Heart right ventricle (tissue), 16 donors: ENCODE measurements around the gene GALNT4. TPM values are rescaled to one million over a fixed set of nuclear protein-coding genes. Genes with fewer than 3 reads are reported as not detected.

Experiments used
- ATAC-seq, 8 donors: fragments of 200-7000 bp; cut with Tn5 transposase; one replicate each; pipeline ENCODE4 v1.9.1; 2020; ENCODE audit warnings: mild to moderate bottlenecking in 8 of 8, moderate library complexity in 8 of 8, moderate number of reproducible peaks in 1 of 8
- DNase-seq, 2 donors: peaks; one replicate each; pipeline ENCODE4 v3.0.0-alpha.2; 2020
- H3K27ac ChIP-seq, 10 donors: fragments of 200-600 bp; sonication (generic) in 2 of 10; one replicate each; pipeline versions ENCODE4 v1.5.0 to v1.8.0; 2020 to 2022; ENCODE audit warnings: mild to moderate bottlenecking in 3 of 10
- H3K27me3 ChIP-seq, 7 donors: fragments of 200-600 bp; one replicate each; pipeline ENCODE4 v1.8.0; 2021 to 2022; ENCODE audit warnings: mild to moderate bottlenecking in 2 of 7
- H3K36me3 ChIP-seq, 9 donors: fragments of 200-600 bp; sonication (generic) in 1 of 9; one replicate each; pipeline versions ENCODE4 v1.5.0 to v1.8.0; 2020 to 2022; ENCODE audit warnings: mild to moderate bottlenecking in 2 of 9
- H3K4me1 ChIP-seq, 9 donors: fragments of 200-600 bp; sonication (generic) in 1 of 9; one replicate each; pipeline versions ENCODE4 v1.5.0 to v1.8.0; 2020 to 2022; ENCODE audit warnings: mild to moderate bottlenecking in 4 of 9
- H3K4me3 ChIP-seq, 10 donors: fragments of 200-600 bp; sonication (generic) in 2 of 10; one replicate each; pipeline versions ENCODE4 v1.5.0 to v1.8.0; 2020 to 2022; ENCODE audit warnings: mild to moderate bottlenecking in 7 of 10, moderate library complexity in 2 of 10
- H3K9me3 ChIP-seq, 11 donors: fragments of 200-600 bp in 10 of 11; sonication (generic) in 2 of 11; one replicate each; pipeline versions ENCODE4 v1.5.0 to v1.8.0; 2013 to 2022; ENCODE audit warnings: mild to moderate bottlenecking in 2 of 11, control low read depth in 1 of 11, moderate library complexity in 1 of 11
- CTCF ChIP-seq, 9 donors: fragments of 200-600 bp; sonication (generic) in 2 of 9; IDR thresholded peaks; one replicate each; pipeline versions ENCODE4 v1.5.0 to v1.8.0; 2021 to 2022; ENCODE audit warnings: antibody characterized with exemption in 9 of 9, mild to moderate bottlenecking in 5 of 9, moderate library complexity in 1 of 9
- WGBS, 2 donors: extraction: QIAGEN DNeasy Blood & Tissue Kit; methylation state at CpG; one replicate each; pipeline ENCODE4 v1.1.7; 2013; ENCODE audit warnings: inconsistent platforms in 1 of 2; 5-methylcytosine and 5-hydroxymethylcytosine counted together
- intact Hi-C, 10 donors: fragments of 100-400 bp; cut with DNase I; formaldehyde crosslinking; loops; one replicate each; pipeline versions ENCODE4 v1.11.1 to v1.14.2; 2022
- polyA plus RNA-seq, 2 donors: library from polyadenylated mRNA; stranded (reverse); fragments of 200-250 nt; gene quantifications; one replicate each; pipeline ENCODE4 v1.2.3, GENCODE V29; 2013
- total RNA-seq, 10 donors: library from RNA; stranded (reverse); fragmentation: NEBNext Ultra II Directional in 3 of 10; extraction: Animal tissue kit (Norgen Biotek cat#: 25700) in 3 of 10; gene quantifications; one replicate each; pipeline versions ENCODE4 v1.2.1 to v1.2.4, GENCODE V29; 2021 to 2023
- donor health status: Arrhythmogenic right ventricular cardiomyopathy.
- donor health status: ischemic (EF 13 %, LVEDD 7.1; RV severe dilation, severe dysfunction).
- donor health status: healthy with polysubstance abuse.
- donor health status: DM: no; HTN: yes; CAD: no.
- donor health status: DM: no; HTN: no; CAD: no.
- donor health status: ischemic (EF 25% LVEDD 6.9; RV normal size, moderate dysfunction).
- donor health status: ischemic (EF 25% LVEDD 5.7; RV mildly dilated, moderate dysfunction).
- donor health status: healthy.
- donor health status: DM: yes; HTN: yes; CAD: no.
- donor health status: Ischemic cardiomyopathy.
- donor health status: ischemic (EF 35%, LVEDD 5.7; RV mildly dilated, moderate dysfunction).
- donor health status: nonischemic (EF 11% LVEDD 7.7; RV severe dilation, severe dysfunction).
- donor health status: DM: yes; HTN: yes; CAD: no.
- donor health status: PGD.
- donor health status: ischemic (EF 29% LVEDD 5.4; RV normal size, mild dysfunction).
- donor health status: nonischemic (EF 23%, LVEDD 6.1; RV moderate dilation, normal function).

Gene GALNT4
- total and polyA plus RNA-seq, 12 donors: 1.2 to 3.8 (median 2.1) TPM

DNA sequence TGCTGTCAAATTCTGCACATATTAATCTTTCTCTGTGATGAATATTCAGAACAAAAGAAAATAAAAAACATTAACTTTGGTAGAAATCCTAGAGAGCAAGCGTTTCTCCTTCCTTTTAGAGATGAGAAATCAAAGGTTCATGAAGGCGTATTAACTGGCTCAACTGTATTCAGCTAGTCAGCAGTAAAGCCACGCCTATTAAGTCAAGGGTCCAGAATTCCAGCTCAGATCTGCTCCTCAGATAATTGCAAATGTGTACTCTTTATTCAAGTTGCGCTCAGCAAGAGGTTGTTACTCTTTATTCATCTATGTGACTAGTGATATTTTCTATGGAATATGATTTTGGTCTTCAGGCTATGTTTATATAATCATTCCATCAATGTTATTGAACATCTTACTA, 14.3 kb upstream of the GALNT4 start:
- TF ChIP-seq CTCF (IDR thresholded peaks at IDR 0.05): no peak
- Histone ChIP-seq H3K4me3 (no peak overlapping the region), H3K27ac (no peak overlapping the region), H3K36me3 (no peaks in the 10 kb centered on the region), H3K27me3 (no peaks in the 10 kb centered on the region), H3K9me3 (no peaks in the 10 kb centered on the region), H3K4me1 (peaks cover 0 to 14% (median 7%) of the 10 kb centered on the region in 9 donors)
- ATAC-seq: no peak
- intact Hi-C loops: no loop called here
- no peak for DNase-seq
- 95 to 98% methylated on average over 4 of the region's 4 CpGs for WGBS, 2 donors

DNA sequence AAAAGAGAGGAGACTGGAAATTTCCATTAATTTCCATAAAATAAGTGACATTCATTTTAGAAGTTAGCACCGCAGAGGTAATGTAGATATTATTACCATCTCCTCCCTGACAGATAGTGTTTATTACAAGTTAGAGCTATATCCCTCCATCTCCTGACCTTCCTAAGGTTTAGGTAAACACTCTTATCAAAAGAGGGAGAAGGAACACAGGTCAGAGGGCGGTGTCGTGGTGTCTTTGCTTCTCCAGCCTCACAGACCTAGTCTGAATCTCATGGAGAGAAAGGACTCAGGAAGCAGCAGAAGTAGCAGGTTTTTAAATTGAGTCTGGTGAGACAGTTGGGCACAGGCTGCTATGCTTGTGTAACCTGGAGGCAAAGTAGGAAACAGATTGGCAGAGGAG, 12.8 kb upstream of the GALNT4 start:
- Histone ChIP-seq H3K9me3 (no peaks in the 10 kb centered on the region), H3K27me3 (no peaks in the 10 kb centered on the region), H3K27ac (no peak overlapping the region), H3K4me3 (no peak overlapping the region), H3K36me3 (no peaks in the 10 kb centered on the region), H3K4me1 (peaks cover 0 to under 1% (median 0%) of the 10 kb centered on the region in 9 donors)
- no peak for ATAC-seq
- 89 to 90% methylated on average over 3 of the region's 3 CpGs for WGBS, 2 donors
- no peak for DNase-seq
- intact Hi-C loops: no loop called here
- no peak for TF ChIP-seq CTCF (IDR thresholded peaks at IDR 0.05)

- no peaks in the 10 kb centered on the region for H3K9me3 ChIP-seq
- H3K27ac ChIP-seq: no peak overlapping the region
- no peak overlapping the region for H3K4me3 ChIP-seq
- ATAC-seq (no peak), DNase-seq (no peak)
- peak; percentile 44 to 84 (median 72) for TF ChIP-seq CTCF (IDR thresholded peaks at IDR 0.05)
- H3K36me3 ChIP-seq: no peaks in the 10 kb centered on the region
- intact Hi-C loops: loop anchor here in 9 of 10 donors (2.0 to 10.0 kb wide), 9 partner anchors 55 to 515 kb away; partner anchors contain the start of gene DUSP6 (in 4 of the 9)
- no peaks in the 10 kb centered on the region for H3K27me3 ChIP-seq
- WGBS, 2 donors: 44 to 46% methylated on average over 1 of the region's 1 CpG
- H3K4me1 ChIP-seq: peaks cover 0 to 20% (median 12%) of the 10 kb centered on the region in 9 donors
These were observed 5.1 kb upstream of the GALNT4 start for GRCh38 chr12:89529738-89530137.

GRCh38 chr12:89528434-89528833, 3.8 kb upstream of the GALNT4 start:
- Histone ChIP-seq H3K9me3 (no peaks in the 10 kb centered on the region), H3K27me3 (no peaks in the 10 kb centered on the region), H3K4me3 (no peak overlapping the region), H3K27ac (no peak overlapping the region), H3K4me1 (peaks cover 0 to 28% (median 20%) of the 10 kb centered on the region in 9 donors), H3K36me3 (no peaks in the 10 kb centered on the region)
- WGBS, 2 donors: 78 to 79% methylated on average over 4 of the region's 4 CpGs
- no peak for TF ChIP-seq CTCF (IDR thresholded peaks at IDR 0.05)
- DNase-seq: no peak
- ATAC-seq: no peak
- intact Hi-C loops: loop anchor here in 9 of 10 donors (2.0 to 10.0 kb wide), 9 partner anchors 54 to 514 kb away; partner anchors contain the start of gene DUSP6 (in 4 of the 9)
